Colonic mucosa (tissue), 4 donors: ENCODE measurements around the gene TRIM33. TPM values are rescaled to one million over a fixed set of nuclear protein-coding genes. Genes with fewer than 3 reads are reported as not detected.

Source experiments
- DNase-seq: peaks from one replicate; pipeline ENCODE4 v3.0.0-alpha.2; 2020
- H3K27ac ChIP-seq: fragments of 200-600 bp; one replicate; pipeline ENCODE4 v1.8.0; 2021
- H3K27me3 ChIP-seq: fragments of 200-600 bp; one replicate; pipeline ENCODE4 v1.8.0; 2021
- H3K36me3 ChIP-seq: fragments of 200-600 bp; one replicate; pipeline ENCODE4 v1.8.0; 2021
- H3K4me1 ChIP-seq: fragments of 200-600 bp; one replicate; pipeline ENCODE4 v1.8.0; 2021; ENCODE audit warnings: mild to moderate bottlenecking
- H3K4me3 ChIP-seq: fragments of 200-600 bp; one replicate; pipeline ENCODE4 v1.8.0; 2021
- H3K9ac ChIP-seq, 2 donors: one replicate each; pipeline ENCODE4 v1.7.0; 2013; ENCODE audit warnings: control low read depth in 2 of 2, low read depth in 2 of 2, low read length in 2 of 2
- H3K9me3 ChIP-seq: fragments of 200-600 bp; one replicate; pipeline ENCODE4 v1.8.0; 2021
- CTCF ChIP-seq: fragments of 200-600 bp; IDR thresholded peaks from one replicate; pipeline ENCODE4 v1.8.0; 2022; ENCODE audit warnings: antibody characterized with exemption, mild to moderate bottlenecking
- intact Hi-C: fragments of 100-400 bp; cut with DNase I; formaldehyde crosslinking; loops from one replicate; pipeline ENCODE4 v1.14.1; 2022
- total RNA-seq, 2 donors: library from RNA; stranded (reverse); fragmentation: NEBNext Ultra II Directional in 1 of 2; extraction: Animal tissue kit (Norgen Biotek cat#: 25700) in 1 of 2; gene quantifications; one replicate each; pipeline ENCODE4 v1.2.1, GENCODE V29; 2021
- donor health status: healthy.
- donor health status: DM: no; HTN: no; CAD: no.
- donor health status: DM: no; HTN: no; CAD: no.

The TRIM33 gene
- total RNA-seq, 2 donors from 2014 or later: 26.7 to 29.2 TPM

- no peaks in the 10 kb centered on the region for H3K27me3 ChIP-seq
- DNase-seq: no peak
- H3K4me3 ChIP-seq: no peak overlapping the region
- H3K27ac ChIP-seq: no peak overlapping the region
- H3K9ac ChIP-seq: no peak overlapping the region
- no peaks in the 10 kb centered on the region for H3K9me3 ChIP-seq
- TF ChIP-seq CTCF: no peak
- intact Hi-C loops: no loop called here
- H3K4me1 ChIP-seq: no peaks in the 10 kb centered on the region
- H3K36me3 ChIP-seq: no peaks in the 10 kb centered on the region
Measured at GRCh38 chr1:114524944-114525343, 13.9 kb upstream of the TRIM33 start.

- H3K9me3 ChIP-seq: no peaks in the 10 kb centered on the region
- no peaks in the 10 kb centered on the region for H3K36me3 ChIP-seq
- H3K4me3 ChIP-seq: no peak overlapping the region
- DNase-seq: no peak
- no peaks in the 10 kb centered on the region for H3K27me3 ChIP-seq
- H3K9ac ChIP-seq: no peak overlapping the region
- intact Hi-C loops: no loop called here
- H3K27ac ChIP-seq: no peak overlapping the region
- no peak for TF ChIP-seq CTCF
- H3K4me1 ChIP-seq: no peaks in the 10 kb centered on the region
Measured at GRCh38 chr1:114522264-114522575, 11.2 kb upstream of the TRIM33 start.

- no peak overlapping the region for H3K9ac ChIP-seq
- no peak for DNase-seq
- H3K36me3 ChIP-seq: no peaks in the 10 kb centered on the region
- H3K4me1 ChIP-seq: no peaks in the 10 kb centered on the region
- H3K9me3 ChIP-seq: no peaks in the 10 kb centered on the region
- no peak for TF ChIP-seq CTCF
- no peak overlapping the region for H3K4me3 ChIP-seq
- no peak overlapping the region for H3K27ac ChIP-seq
- intact Hi-C loops: no loop called here
- H3K27me3 ChIP-seq: no peaks in the 10 kb centered on the region
Measured at GRCh38 chr1:114521396-114522263, 10.6 kb upstream of the TRIM33 start.

GRCh38 chr1:114517348-114517747 lies 6.3 kb upstream of the TRIM33 start:
- Histone ChIP-seq H3K4me1 (no peaks in the 10 kb centered on the region), H3K9me3 (no peaks in the 10 kb centered on the region), H3K4me3 (no peak overlapping the region), H3K9ac (no peak overlapping the region), H3K27ac (no peak overlapping the region), H3K36me3 (no peaks in the 10 kb centered on the region), H3K27me3 (no peaks in the 10 kb centered on the region)
- TF ChIP-seq CTCF: no peak
- DNase-seq: no peak
- intact Hi-C loops: no loop called here

GRCh38 chr1:114512595-114513280 lies 1.7 kb upstream of the TRIM33 start:
- no peak for TF ChIP-seq CTCF
- peak overlapping the region; percentile 82 for H3K4me3 ChIP-seq
- no peaks in the 10 kb centered on the region for H3K27me3 ChIP-seq
- peak overlapping the region in 1 of 2 donors; percentile 34 for H3K9ac ChIP-seq
- no peak for DNase-seq
- no peak overlapping the region for H3K27ac ChIP-seq
- peaks cover 3% of the 10 kb centered on the region for H3K4me1 ChIP-seq
- no peaks in the 10 kb centered on the region for H3K36me3 ChIP-seq
- intact Hi-C loops: no loop called here
- no peaks in the 10 kb centered on the region for H3K9me3 ChIP-seq
